Common myeloid progenitor, CD34-positive (primary cell): ENCODE results near the gene CYB5R3.

ENCODE experiments used
- CTCF ChIA-PET: fragments of 350-600 bp; sonication (Branson Sonifier 250); formaldehyde crosslinking; loops from one replicate; lab custom pipeline; 2021; ENCODE audit warnings: antibody characterized with exemption; lab: Charles Lee
- POLR2A ChIA-PET: fragments of 350-600 bp; sonication (Branson Sonifier 250); formaldehyde crosslinking; loops from one replicate; lab custom pipeline; 2021; ENCODE audit warnings: antibody characterized with exemption; lab: Charles Lee
- DNase-seq, 3 donors: peaks; one replicate each; pipeline versions ENCODE4 v3.0.0 to v3.0.0-alpha.2; 2013
- H3K27ac ChIP-seq, 2 experiments: 1 replicate in 1 of 2; 2 replicates in 1 of 2; pipeline ENCODE4 v1.7.0; 2013; ENCODE audit warnings: inconsistent platforms in 2 of 2, low read length in 2 of 2, mild to moderate bottlenecking in 2 of 2, low read depth in 1 of 2, moderate library complexity in 1 of 2; ENCODE audit not compliant: severe bottlenecking in 2 of 2, insufficient read depth in 1 of 2, poor library complexity in 1 of 2
- H3K27me3 ChIP-seq, 5 experiments: replicated peaks in 2 of 5; 1 replicate in 3 of 5; 2 replicates in 2 of 5; pipeline versions ENCODE4 v1.6.1 to v1.7.0; 2013; ENCODE audit warnings: low read length in 4 of 5, mild to moderate bottlenecking in 2 of 5, moderate library complexity in 2 of 5, inconsistent platforms in 1 of 5; ENCODE audit not compliant: insufficient read depth in 5 of 5, control insufficient read depth in 4 of 5
- H3K36me3 ChIP-seq, 4 experiments: 1 replicate in 2 of 4; 2 replicates in 2 of 4; pipeline versions ENCODE4 v1.6.1 to v1.7.0; 2013; ENCODE audit warnings: low read length in 3 of 4, control low read depth in 1 of 4, mild to moderate bottlenecking in 1 of 4; ENCODE audit not compliant: control insufficient read depth in 4 of 4, insufficient read depth in 4 of 4
- H3K4me1 ChIP-seq, 4 experiments: 1 replicate in 3 of 4; 2 replicates in 1 of 4; pipeline versions ENCODE4 v1.6.1 to v1.7.1; 2013; ENCODE audit warnings: low read length in 3 of 4, mild to moderate bottlenecking in 3 of 4, control low read depth in 1 of 4, inconsistent platforms in 1 of 4, moderate library complexity in 1 of 4; ENCODE audit not compliant: control insufficient read depth in 4 of 4, insufficient read depth in 4 of 4; ENCODE audit errors: control extremely low read depth in 1 of 4
- H3K4me3 ChIP-seq, 7 experiments: 1 replicate in 4 of 7; 2 replicates in 3 of 7; pipeline versions ENCODE4 v1.5.1 to v1.7.0; 2013; ENCODE audit warnings: mild to moderate bottlenecking in 7 of 7, low read length in 6 of 7, moderate library complexity in 6 of 7, inconsistent platforms in 2 of 7, low read depth in 2 of 7, control low read depth in 1 of 7; ENCODE audit not compliant: insufficient read depth in 4 of 7, control insufficient read depth in 1 of 7; ENCODE audit errors: extremely low read depth in 1 of 7
- H3K9me3 ChIP-seq, 5 experiments: 1 replicate in 4 of 5; 2 replicates in 1 of 5; pipeline versions ENCODE4 v1.6.1 to v1.7.1; 2013; ENCODE audit warnings: low read length in 4 of 5, mild to moderate bottlenecking in 2 of 5, inconsistent platforms in 1 of 5, low read depth in 1 of 5, moderate library complexity in 1 of 5; ENCODE audit not compliant: control insufficient read depth in 4 of 5, insufficient read depth in 2 of 5; ENCODE audit errors: control extremely low read depth in 1 of 5
- WGBS: methylation state at CpG from one replicate; pipeline ENCODE4 v1.1.5; 2013; ENCODE audit not compliant: insufficient coverage; 5-methylcytosine and 5-hydroxymethylcytosine counted together

The CYB5R3 gene

DNA sequence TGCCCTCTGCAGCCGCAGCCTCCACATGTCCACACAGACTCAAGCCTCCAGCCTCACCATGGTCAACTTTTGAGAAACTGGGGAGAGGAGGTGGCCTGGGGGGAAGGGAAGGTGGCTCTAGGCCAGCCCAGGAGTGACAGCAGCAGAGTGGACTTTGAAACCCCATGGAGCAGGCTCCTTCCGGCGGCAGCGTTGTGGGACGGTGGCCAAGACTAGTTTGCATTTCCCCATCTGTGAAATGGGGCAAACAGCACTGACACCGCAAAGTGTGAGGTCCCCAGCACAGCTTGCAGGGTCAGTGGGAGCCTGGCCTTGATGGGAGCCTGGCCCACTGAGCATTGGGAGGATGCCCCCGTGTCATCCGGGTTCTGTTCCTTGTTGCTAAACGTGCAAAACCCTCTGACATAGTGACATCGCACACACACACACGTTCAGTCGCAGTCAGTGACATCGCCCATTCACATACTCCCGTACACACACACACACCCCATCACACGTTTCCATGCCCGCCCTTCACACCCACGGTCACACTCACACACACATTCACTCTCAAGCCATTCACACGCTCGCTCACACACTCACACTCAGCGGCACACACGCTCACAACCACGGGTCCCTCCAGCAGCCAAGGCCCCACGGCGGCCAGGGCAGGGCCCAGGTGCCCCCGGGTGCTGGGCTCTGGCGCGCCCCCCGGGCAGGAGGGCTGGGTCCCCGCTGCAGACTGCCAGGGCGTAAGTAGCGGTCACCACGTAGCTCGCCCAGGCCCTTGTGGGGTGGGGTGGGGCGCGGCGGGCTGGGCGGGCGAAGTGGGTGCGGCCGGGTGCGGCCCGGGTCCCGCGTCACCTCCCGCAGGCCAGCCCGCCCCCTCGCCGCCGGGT lies 585 bp downstream of the CYB5R3 start:
- DNase-seq: peak in 2 of 3 donors; percentile 60 to 67
- Histone ChIP-seq H3K4me3 (peak overlapping the region; percentile 46 to 98 (median 90)), H3K27me3 (no peaks in the 10 kb centered on the region), H3K4me1 (peaks cover 0 to 58% (median 54%) of the 10 kb centered on the region in 4 experiments), H3K9me3 (no peaks in the 10 kb centered on the region), H3K36me3 (peaks cover 0 to 4% (median 0%) of the 10 kb centered on the region in 4 experiments), H3K27ac (peak overlapping the region in 1 of 2 experiments; percentile 80)
- 7% methylated on average over 29 of the region's 49 CpGs for WGBS
- ChIA-PET CTCF (no interaction called here), POLR2A (interaction anchor here (0.5 to 1.2 kb wide), 3 partner anchors 12 to 62 kb away, joined by 3 to 5 read pairs (median 3); no protein-coding TSS in a partner anchor)

DNA sequence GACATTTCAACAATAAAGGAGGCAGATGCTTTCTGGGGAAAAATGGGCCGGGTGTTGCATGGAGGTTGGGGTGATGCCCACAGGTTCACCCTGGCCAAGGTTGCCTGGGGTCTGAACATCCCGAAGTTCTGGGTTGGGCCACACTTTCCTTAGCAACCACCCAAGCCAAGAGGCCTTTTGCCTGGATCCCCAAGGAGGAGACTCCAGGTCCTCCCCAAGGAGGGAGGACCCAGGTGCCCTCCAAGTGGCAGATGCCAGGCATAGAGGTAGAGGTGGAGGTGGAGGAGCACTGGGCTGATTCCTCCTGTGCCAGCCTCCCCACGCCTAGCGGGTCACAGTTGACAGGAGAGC lies 1.2 kb downstream of the CYB5R3 start:
- Histone ChIP-seq H3K27me3 (no peaks in the 10 kb centered on the region), H3K27ac (peak overlapping the region in 1 of 2 experiments; percentile 80), H3K4me3 (peak overlapping the region in 6 of 7 experiments; percentile 3 to 98 (median 90)), H3K36me3 (peaks cover 0 to 4% (median 0%) of the 10 kb centered on the region in 4 experiments), H3K9me3 (no peaks in the 10 kb centered on the region), H3K4me1 (peaks cover 0 to 63% (median 60%) of the 10 kb centered on the region in 4 experiments)
- no peak for DNase-seq
- WGBS: 91% methylated on average over 4 of the region's 4 CpGs
- ChIA-PET CTCF (interaction anchor here (1.3 to 1.8 kb wide), 3 partner anchors 10 to 172 kb away, joined by 3 to 8 read pairs (median 4); no protein-coding TSS in a partner anchor), POLR2A (no interaction called here)

DNA sequence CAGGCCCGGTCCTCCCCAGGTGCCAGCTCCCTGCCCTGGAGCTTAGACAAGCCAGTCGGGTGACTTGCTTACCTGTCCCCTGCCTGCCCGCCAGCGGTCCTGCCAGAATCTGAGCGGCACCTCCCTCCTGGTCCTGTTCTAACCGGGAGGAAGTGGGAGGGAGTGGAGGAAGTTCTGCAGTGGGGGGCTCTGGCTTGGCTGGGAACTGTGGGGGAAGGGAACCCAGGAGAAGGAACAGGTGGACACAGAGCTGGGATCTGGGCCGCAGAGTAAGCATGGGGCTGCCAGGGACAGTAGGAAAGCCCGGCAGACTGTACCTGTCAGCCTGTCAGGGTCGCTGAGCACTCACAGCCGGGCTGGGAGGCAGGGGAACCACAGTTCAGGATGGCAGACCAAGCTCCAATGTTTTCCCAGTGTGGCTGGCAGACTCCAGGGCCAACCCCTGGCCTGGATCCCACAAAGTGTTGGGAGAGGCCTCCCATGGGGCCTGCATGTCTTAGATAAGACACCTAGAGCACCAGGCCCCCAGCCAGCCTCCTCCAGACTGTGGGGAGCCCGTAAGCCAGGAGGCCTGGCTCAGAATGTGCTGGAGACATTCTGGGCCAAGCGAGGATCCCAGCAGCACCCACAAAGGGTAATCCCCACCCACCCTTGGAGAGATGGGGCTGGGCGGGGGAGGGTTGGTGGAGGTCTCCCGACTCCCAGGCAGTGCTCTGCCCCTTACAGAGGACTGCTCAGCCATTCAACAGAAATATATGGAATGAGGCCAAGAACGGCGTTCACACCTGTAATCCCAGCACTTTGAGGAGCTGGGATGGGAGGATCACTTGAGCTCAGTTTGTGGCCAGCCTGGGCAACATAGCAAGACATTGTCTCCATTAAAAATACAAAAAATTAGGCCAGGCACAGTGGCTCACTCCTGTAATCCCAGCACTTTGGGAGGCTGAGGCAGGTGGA lies 2.3 kb downstream of the CYB5R3 start:
- H3K27ac ChIP-seq: peak overlapping the region in 1 of 2 experiments; percentile 43
- H3K4me3 ChIP-seq: peak overlapping the region in 5 of 7 experiments; percentile 1 to 57 (median 32)
- peaks cover 0 to 4% (median 0%) of the 10 kb centered on the region in 4 experiments for H3K36me3 ChIP-seq
- POLR2A ChIA-PET: no interaction called here
- CTCF ChIA-PET: interaction anchor here (0.8 to 1.8 kb wide), 5 partner anchors 9 to 173 kb away, joined by 3 to 8 read pairs (median 4); no protein-coding TSS in a partner anchor
- H3K4me1 ChIP-seq: peaks cover 0 to 74% (median 71%) of the 10 kb centered on the region in 4 experiments
- H3K27me3 ChIP-seq: no peaks in the 10 kb centered on the region
- no peak for DNase-seq
- no peaks in the 10 kb centered on the region for H3K9me3 ChIP-seq
- WGBS: 31% methylated on average over 14 of the region's 16 CpGs

DNA sequence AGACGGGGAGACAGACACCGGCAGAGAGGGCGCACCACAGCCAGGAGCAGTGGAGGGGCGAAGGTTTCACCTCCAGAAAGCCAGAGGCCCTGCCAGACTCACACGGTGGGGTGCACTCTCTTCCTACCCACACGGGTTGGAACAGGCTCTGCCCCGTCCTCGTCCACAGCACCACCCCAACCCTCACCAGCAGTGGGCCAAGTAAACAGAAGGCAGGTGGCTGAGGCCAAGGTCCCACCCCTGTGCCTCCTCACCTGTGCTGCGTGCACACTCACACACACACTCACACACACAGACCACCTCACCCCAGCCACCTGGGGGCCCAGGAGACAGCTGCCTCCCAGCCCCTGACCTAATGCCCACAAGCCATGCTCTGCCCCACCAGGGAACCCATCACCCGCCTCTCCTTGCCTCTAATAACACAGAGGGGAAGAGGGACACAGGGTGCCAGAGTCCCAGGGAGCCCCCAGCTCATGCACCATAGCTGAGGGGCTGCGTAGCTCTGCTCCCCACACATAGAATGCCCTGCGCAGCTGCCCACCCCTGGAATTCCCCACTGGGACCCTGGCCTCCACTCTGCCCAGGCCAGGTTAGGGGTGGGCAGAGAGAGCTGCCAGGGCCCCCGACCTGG lies 3.1 kb downstream of the CYB5R3 start:
- H3K4me1 ChIP-seq: peaks cover 0 to 74% (median 71%) of the 10 kb centered on the region in 4 experiments
- 53% methylated on average over 6 of the region's 13 CpGs for WGBS
- ChIA-PET CTCF (interaction anchor here (0.8 to 1.8 kb wide), 4 partner anchors 8 to 37 kb away, joined by 3 to 8 read pairs (median 6); no protein-coding TSS in a partner anchor), POLR2A (no interaction called here)
- H3K27me3 ChIP-seq: no peaks in the 10 kb centered on the region
- peak overlapping the region in 1 of 2 experiments; percentile 43 for H3K27ac ChIP-seq
- no peak for DNase-seq
- H3K9me3 ChIP-seq: no peaks in the 10 kb centered on the region
- H3K36me3 ChIP-seq: peaks cover 0 to 4% (median 0%) of the 10 kb centered on the region in 4 experiments
- peak overlapping the region in 4 of 7 experiments; percentile 11 to 57 (median 36) for H3K4me3 ChIP-seq

DNA sequence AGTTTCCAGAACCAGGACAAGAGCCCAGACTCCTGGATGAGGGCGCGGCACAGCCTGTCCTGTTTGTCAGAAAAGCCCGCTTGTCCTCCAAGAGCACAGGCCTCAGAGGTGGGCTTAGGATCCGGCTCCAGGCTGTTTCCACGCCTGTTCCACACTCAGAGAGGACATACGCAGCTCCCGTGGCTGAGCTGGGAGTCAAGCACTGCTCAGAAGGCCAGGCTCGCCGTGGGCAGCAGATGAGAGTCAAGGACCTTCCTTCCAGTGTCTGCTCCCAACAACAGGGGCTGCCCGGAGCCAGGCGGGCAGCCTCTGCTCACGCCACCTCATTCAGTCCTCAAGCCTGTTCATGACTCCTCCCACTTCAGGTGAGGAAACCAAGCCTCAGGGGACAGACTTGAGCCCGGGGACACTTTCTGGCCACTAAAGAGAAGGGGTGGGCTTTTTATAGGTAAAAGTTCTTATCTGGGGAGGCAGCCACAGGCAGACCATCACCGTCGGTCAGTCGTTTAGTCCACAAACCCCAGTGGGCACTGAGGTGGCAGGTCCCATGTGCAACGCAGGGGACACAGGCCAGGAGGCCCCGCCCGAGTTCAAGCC lies 3.8 kb downstream of the CYB5R3 start:
- H3K4me1 ChIP-seq: peaks cover 0 to 74% (median 71%) of the 10 kb centered on the region in 4 experiments

More for the DNA sequence above, 3.8 kb downstream of the CYB5R3 start:
- 86% methylated on average over 15 of the region's 19 CpGs for WGBS
- Histone ChIP-seq H3K27ac (no peak overlapping the region), H3K36me3 (peaks cover 0 to 4% (median 0%) of the 10 kb centered on the region in 4 experiments), H3K27me3 (no peaks in the 10 kb centered on the region), H3K9me3 (no peaks in the 10 kb centered on the region), H3K4me3 (peak overlapping the region in 3 of 7 experiments; percentile 0 to 45 (median 14))
- ChIA-PET POLR2A (interaction anchor here (1.3 kb wide), 1 partner anchor 30 kb away, joined by 5 read pairs; the partner anchor contains the start of gene POLDIP3), CTCF (interaction anchor here (1.7 kb wide), 1 partner anchor 24 kb away, joined by 7 read pairs; no protein-coding TSS in a partner anchor)
- DNase-seq: no peak
